GM12801 (cell line): ENCODE data around the gene SGMS1.

Experiments
- TF ChIP-seq, protein P1 (sequence below): IDR thresholded peaks from one replicate; pipeline ENCODE4 v1.5.1; 2011; ENCODE audit warnings: control low read depth; ENCODE audit not compliant: insufficient read length; ENCODE audit errors: extremely low read depth

Gene SGMS1

DNA sequence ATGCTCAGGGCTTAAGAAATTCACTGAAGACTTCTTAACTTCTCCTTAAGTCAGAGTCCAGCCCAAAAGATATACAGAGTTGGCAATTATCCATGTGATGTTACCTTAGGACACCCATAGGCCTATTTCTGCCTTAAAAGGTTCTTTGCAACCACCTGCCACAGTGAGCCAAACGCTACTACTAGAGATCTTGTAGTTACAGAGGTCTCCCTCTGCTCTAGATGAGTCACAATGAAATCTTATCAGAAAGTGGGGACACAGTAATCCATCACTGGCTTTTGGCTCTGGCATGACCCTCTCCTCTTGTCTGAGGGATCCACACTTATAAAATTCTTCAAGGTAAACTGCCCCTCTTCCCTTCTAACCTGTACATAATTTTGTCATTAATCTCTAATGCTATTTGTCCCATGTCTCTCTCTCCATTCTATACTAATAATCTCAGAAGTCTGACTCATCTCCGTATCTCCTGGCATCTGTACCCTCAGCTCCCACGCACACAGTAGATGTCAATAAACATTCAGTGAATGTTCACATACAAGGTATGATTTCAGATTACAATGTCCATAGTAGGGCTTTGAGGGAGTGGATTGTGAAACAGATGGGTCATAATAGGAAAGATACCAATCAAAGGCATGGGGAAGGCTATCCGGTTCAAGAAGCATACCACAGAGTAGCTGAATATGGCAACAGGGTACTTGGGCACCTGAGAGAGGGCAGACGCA is 112.1 kb downstream of the SGMS1 start:
- TF ChIP-seq, protein P1, sequence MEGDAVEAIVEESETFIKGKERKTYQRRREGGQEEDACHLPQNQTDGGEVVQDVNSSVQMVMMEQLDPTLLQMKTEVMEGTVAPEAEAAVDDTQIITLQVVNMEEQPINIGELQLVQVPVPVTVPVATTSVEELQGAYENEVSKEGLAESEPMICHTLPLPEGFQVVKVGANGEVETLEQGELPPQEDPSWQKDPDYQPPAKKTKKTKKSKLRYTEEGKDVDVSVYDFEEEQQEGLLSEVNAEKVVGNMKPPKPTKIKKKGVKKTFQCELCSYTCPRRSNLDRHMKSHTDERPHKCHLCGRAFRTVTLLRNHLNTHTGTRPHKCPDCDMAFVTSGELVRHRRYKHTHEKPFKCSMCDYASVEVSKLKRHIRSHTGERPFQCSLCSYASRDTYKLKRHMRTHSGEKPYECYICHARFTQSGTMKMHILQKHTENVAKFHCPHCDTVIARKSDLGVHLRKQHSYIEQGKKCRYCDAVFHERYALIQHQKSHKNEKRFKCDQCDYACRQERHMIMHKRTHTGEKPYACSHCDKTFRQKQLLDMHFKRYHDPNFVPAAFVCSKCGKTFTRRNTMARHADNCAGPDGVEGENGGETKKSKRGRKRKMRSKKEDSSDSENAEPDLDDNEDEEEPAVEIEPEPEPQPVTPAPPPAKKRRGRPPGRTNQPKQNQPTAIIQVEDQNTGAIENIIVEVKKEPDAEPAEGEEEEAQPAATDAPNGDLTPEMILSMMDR, result no peak

DNA sequence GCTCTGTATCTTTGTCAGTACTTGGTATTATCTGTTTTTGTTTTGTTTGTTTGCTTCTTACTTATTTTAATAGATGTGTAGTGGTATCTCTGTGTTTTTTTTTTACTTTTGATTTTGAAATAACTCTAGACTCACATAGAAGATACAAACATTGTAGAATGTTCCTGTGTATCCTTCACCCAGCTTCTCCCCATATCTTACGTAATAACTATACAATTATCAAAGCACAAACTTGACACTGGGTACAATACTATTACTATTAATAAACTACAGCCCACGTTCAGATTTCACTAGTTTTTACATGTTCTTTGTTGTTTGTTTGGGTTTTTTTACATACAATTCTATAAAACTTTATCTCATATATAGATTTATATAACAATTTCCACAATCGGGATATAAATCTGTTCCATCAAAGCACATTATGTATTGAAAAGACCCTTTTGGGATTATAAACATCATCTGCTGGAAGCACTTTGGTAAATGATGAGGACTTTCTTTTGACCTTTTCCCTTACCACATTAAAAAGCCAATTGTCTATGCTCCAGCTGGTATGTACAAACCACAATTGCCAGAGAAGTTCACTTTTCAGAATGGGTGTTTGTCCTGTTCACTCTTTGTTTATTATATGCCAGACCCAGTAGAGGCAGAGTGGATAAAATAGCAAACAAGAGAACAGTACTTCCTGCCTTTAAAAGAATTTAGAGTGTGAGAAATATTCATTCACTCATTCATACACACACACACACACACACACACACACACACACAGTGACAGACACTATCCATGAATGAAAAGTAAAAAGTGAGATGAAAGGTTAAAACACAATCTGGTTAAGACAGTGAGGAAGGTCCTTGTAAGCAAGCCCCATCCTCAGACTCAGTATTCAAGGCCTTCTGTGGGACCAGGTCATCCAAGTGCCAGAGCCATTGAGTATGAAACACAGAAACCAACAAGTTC is 113.0 kb downstream of the SGMS1 start:
- TF ChIP-seq, protein P1, result no peak

DNA sequence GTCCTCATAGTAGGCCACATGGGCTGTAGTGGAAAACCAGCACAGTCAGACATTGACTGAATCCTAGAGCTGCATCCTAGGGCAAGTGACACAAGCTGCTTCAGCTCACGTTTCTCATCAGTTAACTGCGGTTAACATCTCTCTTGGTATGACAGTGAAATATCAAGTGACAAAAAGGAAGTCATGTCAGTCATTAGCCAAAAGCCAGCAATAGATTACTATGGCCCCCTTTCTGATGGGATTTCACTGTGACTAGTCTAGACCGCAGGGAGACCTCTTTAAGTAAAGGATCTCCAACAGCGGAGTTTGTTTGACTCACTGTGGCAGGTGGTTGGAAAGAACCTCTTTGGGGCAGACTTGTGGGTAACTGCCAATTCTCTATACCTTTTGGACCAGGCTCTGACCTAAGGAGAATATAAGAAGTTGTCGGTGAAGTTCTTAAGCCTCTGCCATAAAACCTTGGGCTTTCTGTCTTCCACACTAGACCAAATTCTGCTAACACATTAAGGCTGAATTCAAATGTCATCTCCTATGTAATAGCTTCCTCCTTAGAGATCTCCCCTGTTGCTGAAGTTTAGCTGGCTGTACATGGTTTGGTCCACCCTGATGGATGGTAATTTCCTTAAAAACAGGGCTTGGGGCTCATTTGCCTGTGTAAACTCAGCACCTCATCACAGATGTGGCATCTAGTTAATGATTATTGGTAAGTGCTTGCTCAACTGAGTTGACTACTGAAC is 115.3 kb downstream of the SGMS1 start:
- TF ChIP-seq, protein P1, result no peak

DNA sequence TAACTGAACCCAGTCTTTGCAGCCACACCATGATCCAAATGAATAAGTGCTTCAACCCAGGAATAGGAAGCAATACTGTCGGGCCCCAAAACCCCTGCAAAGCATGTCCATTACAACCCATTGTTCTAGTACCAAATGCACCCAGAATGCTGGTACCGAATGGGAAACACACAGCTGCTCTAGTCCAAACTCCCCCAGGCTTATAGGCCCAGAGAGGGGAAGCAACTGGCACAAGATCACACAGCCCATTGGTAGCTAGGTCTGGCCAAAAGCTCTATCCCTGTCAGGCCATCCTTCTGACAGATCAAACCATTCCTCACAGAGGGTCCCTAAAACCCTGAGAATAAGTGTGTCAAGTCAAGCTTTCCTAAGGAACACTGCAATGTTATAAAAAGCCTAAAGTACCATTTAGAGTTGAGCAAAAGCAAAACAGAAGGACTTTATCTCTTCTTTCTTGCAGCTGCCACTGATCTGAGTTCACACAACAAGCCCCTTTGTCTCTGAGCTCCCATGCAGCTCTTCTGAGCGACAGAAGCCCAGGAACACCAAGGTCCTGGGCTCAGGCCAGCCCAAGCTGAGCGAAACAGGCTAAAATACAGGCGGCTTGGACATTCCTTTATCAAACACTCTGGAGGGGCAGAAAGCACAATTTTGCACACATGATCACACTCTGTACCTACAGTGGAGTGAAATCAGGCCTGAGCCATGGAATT is 116.7 kb downstream of the SGMS1 start:
- TF ChIP-seq, protein P1, result no peak

DNA sequence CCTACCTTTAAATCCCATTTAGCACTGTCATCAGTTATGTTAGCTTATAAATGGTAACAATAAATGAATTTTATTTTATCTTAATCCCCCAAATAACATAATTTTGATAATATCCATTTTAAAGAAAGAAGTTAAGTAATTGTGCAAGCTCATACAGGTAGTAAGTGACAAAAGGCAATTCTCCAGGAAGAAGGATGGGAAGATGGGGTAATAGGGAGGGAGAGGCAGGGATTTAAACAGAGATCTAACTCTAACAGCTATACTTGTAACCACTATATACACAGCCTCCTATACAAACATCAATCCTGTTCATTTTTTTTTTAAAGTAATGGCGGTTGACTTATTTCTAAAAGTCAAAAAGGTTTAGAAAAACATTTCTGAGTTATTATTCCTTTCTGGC is 119.4 kb downstream of the SGMS1 start:
- TF ChIP-seq, protein P1, result no peak

DNA sequence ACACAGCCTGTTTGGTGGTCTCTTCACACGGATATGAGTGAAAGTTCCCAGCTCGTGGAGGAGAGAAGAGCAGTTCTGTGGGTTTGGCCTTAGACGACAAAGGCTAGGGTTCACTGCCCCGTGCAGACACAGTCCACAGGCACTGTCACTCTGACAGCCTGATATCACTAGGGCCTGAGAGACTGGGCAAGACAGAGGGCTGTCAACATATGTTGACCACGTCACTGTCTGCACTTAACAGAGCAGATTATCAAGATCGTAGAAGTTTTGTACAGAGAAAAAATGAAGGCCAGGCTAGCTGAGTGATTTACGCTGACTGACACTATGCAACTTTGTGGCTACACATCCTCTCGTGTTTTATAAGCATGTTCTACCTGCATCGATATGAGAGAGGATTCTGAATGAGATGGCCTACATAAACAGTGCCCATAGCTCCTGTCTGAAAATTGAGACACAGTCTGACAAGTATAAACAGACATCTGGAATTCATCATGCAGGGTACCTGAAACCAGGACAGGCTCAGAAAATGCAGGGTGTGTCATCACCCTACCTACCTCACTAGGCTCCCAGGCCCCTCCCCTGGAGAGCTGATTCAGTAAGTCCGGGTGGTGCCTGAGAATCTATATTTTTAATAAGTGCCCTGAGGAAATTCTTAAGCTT is 120.0 kb downstream of the SGMS1 start:
- TF ChIP-seq, protein P1, result no peak
